SKM-1 treated with dmso at 0.1 percent for 144 hours (cell line): Measurements from ENCODE around the gene DOHH.
"Not testable (repeated sequence)": the region's sequence is repeated elsewhere in the genome, so short reads cannot be mapped to it uniquely, and the experiment has no call there.

Source experiments
- DNase-seq: peaks from one replicate; lab custom pipeline; 2025; ENCODE audit not compliant: unreplicated experiment; lab: John Stamatoyannopoulos, UW

DOHH gene

DNA sequence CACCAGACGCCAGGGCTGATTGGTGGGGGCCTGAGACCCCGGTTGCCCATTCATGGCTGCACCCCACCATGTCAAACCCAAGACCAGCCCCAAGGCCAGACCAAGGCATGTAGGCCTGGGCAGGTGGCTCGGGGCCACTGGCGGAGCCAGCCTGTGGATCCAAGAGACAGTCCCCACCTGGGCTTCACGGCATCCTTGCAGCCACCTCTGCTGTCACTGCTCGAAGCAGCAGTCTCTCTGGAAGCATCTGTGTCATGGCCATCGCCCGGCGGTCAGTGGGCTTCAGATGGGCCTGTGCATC, 34.7 kb upstream of the DOHH start:
- no peak for DNase-seq

DNA sequence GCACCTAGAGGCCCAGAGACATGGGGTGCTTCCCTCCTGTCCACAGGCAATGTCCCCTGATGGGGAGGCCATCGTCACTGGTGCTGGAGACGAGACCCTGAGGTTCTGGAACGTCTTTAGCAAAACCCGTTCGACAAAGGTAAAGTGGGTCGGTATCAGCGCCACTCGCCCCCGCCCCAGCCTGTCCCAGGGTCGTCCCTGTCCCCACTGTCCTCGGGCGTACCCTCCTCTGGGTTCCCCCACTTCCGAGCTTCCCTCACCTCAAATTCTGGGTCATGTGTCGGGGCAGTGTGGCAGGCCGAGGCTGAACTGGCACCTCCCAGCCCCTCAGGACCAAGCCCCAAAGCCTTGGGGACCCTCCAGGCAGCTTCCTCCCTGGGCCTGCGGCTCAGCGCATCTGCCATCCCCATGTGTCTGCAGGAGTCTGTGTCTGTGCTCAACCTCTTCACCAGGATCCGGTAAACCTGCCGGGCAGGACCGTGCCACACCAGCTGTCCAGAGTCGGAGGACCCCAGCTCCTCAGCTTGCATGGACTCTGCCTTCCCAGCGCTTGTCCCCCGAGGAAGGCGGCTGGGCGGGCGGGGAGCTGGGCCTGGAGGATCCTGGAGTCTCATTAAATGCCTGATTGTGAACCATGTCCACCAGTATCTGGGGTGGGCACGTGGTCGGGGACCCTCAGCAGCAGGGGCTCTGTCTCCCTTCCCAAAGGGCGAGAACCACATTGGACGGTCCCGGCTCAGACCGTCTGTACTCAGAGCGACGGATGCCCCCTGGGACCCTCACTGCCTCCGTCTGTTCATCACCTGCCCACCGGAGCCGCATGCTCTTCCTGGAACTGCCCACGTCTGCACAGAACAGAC, 34.1 kb upstream of the DOHH start:
- DNase-seq: no peak

GRCh38 chr19:3533563-3534216, 33.2 kb upstream of the DOHH start:
- DNase-seq: no peak

DNA sequence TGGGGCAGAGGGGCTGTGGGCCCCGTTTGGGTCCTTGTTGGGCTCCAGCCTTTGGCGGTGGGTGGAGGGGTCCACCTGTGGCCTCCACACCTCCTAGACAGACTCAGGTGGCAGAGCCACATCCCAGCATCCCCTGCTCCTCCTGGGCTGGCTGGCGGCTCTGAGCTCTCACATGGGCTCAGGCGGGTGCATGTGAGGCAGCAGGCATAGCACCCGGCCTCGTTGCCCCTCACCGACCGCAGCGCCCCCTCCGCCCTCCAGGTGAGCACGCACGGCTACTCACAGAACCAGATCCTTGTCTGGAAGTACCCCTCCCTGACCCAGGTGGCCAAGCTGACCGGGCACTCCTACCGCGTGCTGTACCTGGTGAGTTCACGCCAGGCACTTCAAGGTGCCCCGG, 32.6 kb upstream of the DOHH start:
- DNase-seq: no peak

GRCh38 chr19:3532154-3532786, 31.8 kb upstream of the DOHH start:
- DNase-seq: no peak

DNA sequence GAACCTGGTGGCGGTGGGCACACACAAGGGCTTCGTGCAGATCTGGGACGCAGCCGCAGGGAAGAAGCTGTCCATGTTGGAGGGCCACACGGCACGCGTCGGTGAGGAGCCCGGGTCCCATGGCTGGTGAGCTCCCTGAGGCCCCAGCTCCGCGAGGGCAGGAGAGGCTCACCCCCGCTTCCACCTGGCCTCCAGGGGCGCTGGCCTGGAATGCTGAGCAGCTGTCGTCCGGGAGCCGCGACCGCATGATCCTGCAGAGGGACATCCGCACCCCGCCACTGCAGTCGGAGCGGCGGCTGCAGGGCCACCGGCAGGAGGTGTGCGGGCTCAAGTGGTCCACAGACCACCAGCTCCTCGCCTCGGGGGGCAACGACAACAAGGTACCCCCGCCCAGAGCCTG, 31.2 kb upstream of the DOHH start:
- DNase-seq: no peak

GRCh38 chr19:3530389-3530788, 29.9 kb upstream of the DOHH start:
- no peak for DNase-seq

DNA sequence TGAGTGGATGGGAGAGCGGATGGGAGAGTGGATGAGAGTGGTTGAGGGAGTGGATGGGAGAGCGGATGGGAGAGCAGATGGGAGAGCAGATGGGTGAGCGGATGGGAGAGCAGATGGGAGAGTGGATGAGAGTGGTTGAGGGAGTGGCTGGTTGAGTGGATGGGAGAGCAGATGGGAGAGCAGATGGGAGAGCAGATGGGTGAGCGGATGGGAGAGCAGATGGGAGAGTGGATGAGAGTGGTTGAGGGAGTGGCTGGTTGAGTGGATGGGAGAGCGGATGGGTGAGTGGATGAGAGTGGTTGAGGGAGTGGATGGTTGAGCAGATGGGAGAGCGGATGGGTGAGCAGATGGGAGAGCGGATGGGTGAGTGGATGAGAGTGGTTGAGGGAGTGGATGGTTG, 28.8 kb upstream of the DOHH start:
- DNase-seq: not testable (repeated sequence)

DNA sequence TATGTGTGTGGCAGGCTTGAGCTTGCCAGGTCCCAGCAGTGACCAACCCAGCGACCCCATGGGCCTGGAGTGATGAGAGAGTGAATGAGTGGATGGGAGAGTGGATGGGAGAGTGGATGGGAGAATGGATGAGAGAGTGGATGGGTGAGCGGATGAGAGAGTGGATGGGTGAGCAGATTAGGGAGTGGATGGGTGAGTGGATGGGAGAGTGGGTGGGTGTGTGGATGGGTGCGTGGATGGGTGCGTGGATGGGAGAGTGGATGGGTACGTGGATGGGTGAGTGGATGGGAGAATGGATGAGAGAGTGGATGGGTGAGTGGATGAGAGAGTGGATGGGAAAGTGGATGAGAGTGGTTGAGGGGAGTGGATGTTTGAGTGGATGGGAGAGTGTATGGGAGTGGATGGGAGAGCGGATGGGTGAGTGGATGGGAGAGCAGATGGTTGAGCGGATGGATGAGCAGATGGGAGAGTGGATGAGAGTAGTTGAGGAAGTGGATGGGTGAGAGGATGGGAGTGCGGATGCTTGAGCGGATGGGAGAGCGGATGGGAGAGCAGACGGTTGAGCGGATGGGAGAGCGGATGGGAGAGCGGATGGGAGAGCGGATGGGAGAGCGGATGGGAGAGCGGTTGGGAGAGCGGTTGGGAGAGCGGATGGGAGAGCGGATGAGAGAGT, 28.2 kb upstream of the DOHH start:
- no peak for DNase-seq

GRCh38 chr19:3528080-3528479, 27.6 kb upstream of the DOHH start:
- DNase-seq: no peak

DNA sequence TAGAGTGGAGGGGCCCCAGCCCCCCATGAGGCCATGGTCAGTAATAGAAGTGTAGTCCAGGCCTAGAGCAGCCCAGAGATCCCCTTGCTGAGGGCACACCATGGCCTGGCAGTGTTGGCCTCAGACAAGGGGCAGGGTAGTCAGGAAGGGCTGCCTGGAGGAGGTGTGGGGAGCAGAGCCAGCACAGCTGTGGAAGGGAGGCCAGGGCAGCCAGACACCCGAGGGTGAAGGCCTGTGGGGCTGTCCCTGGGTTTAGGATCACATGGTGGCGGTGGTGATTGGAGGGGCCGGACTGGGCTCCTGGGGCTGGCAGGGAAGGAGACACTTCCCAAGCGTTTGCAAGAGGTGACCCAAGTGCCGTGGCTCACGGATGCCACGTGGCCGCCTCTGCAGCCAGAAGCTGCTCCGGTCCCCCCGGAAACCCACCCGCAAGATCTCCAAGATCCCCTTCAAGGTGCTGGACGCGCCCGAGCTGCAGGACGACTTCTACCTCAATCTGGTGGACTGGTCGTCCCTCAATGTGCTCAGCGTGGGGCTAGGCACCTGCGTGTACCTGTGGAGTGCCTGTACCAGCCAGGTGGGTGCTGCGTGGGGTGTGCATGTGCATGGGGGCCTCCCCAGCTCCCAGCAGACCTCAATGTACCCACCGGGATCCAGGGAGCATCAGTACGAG, 26.9 kb upstream of the DOHH start:
- DNase-seq: no peak

GRCh38 chr19:3526507-3527237, 26.2 kb upstream of the DOHH start:
- no peak for DNase-seq

DNA sequence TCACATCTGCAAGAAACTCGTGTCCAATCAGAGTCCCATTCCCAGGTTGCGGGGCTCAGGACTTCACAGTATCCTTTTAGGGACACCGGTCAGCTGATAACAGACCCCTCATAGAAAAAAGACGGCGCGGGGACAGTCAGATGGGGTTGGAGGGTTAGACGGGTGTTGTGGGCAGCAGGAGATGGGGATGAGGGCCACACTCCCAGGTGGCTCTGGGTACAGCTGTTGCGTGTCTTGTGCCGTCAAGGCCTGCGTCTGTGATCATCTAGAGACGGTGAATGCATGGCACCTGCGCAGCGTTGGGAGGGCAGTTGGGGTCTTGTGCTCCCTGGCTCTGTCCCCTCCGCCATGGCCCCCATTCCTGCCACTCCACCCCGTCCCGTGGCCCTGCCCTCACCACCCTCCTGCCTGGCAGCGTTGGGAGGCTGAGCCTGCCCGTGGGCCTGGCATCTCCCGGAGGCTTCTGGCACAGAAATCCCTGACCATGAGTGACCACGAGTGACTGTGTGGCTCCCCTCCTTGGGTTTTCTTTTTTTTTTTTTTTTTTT, 24.5 kb upstream of the DOHH start:
- DNase-seq: no peak

GRCh38 chr19:3524078-3524842, 23.8 kb upstream of the DOHH start:
- DNase-seq: no peak

DNA sequence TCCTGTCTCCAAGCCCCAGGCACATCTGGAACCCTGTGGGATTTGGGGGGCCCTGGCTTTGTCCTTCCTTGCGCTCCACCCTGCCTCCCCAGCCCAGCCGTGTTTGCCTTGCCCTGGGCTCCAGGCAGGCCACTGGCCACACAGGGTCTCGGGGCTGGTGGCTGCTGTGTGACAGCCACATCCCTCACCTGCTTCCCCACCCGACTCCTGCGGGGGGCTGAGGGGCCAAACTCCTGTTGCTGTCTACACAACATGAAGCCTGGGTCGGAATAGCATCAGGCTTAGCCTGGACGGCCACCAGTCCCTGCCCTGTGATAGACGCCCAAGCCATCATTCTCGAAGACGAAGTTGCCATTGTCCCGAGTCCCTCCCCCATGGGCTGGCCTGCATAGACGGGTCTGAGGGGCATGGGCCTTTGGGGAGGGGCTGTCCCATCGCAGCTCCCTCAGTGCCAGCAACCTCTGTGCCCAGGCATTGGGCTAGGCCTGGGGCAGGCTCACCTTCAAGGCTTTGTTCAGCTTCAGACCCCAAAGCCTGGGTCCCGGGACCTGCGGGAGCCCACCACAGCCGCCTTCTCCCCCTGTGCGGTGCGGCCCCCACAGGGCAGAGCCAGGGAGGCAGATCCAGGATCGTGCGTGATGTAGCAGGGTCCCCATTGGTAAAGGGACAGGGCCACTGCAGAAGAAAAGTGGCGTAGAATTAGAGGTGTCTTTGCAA, 23.0 kb upstream of the DOHH start:
- DNase-seq: no peak

- DNase-seq: no peak
Measured at GRCh38 chr19:3522421-3523360, 22.2 kb upstream of the DOHH start.

DNA sequence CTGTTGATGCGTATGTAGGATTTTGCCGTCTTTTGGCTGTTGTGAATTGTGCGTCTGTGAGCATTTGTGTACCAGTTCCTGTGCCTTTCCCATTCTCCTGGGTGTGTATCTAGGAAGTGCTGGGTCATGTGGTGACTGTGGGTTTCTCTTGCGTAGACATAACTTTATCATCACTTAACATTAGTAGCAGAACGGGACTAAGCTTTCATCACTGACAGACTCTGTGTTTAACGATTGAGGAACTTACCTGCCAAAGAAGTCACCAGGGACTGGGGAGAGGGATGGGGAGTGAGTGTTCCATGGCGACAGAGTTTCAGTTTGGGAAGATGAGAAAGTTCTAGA, 20.6 kb upstream of the DOHH start:
- DNase-seq: no peak
